HG02970 (cell line): ENCODE measurements around the gene NOP56.

Experiments used
- ATAC-seq: cut with Tn5 transposase; IDR thresholded peaks from one replicate; pipeline ENCODE4 v1.9.1; 2021; ENCODE audit warnings: mild to moderate bottlenecking, moderate library complexity, moderate number of reproducible peaks; ENCODE audit not compliant: unreplicated experiment, low FRiP score

Gene NOP56

GRCh38 chr20:2637246-2637645 lies 15.2 kb upstream of the NOP56 start:
- ATAC-seq: no peak

- ATAC-seq: no peak
These were observed 12.2 kb upstream of the NOP56 start for GRCh38 chr20:2640260-2640659.

- no peak for ATAC-seq
These were observed 11.5 kb upstream of the NOP56 start for GRCh38 chr20:2640899-2641298.

- no peak for ATAC-seq
These were observed 8.7 kb upstream of the NOP56 start for GRCh38 chr20:2643708-2644107.

- peak; percentile 35 for ATAC-seq
These were observed 508 bp downstream of the NOP56 start for GRCh38 chr20:2652724-2653555.

GRCh38 chr20:2653556-2654383 lies 1.3 kb downstream of the NOP56 start:
- no peak for ATAC-seq

GRCh38 chr20:2654384-2654822 lies 2.0 kb downstream of the NOP56 start:
- no peak for ATAC-seq

- ATAC-seq: no peak
These were observed 2.4 kb downstream of the NOP56 start for GRCh38 chr20:2654831-2655230.

GRCh38 chr20:2655331-2656116 lies 3.1 kb downstream of the NOP56 start:
- no peak for ATAC-seq

- ATAC-seq: no peak
These were observed 4.2 kb downstream of the NOP56 start for GRCh38 chr20:2656471-2657117.

GRCh38 chr20:2657241-2657640 lies 4.8 kb downstream of the NOP56 start:
- no peak for ATAC-seq

- no peak for ATAC-seq
These were observed 5.2 kb downstream of the NOP56 start for GRCh38 chr20:2657674-2658073.

- ATAC-seq: no peak
These were observed 6.3 kb downstream of the NOP56 start for GRCh38 chr20:2658414-2659354.

GRCh38 chr20:2659547-2659946 lies 7.1 kb downstream of the NOP56 start:
- ATAC-seq: no peak

GRCh38 chr20:2663364-2663886 lies 11.0 kb downstream of the NOP56 start:
- ATAC-seq: no peak

GRCh38 chr20:2663887-2664719 lies 11.7 kb downstream of the NOP56 start, which contains the start of gene IDH3B:
IDH3B (minus strand) TSS chr20:2664216; CDS start chr20:2664188, 28 bp downstream.
- ATAC-seq: peak; percentile 70

- no peak for ATAC-seq
These were observed 19.5 kb downstream of the NOP56 start for GRCh38 chr20:2671977-2672376.

GRCh38 chr20:2672446-2672845 lies 20.0 kb downstream of the NOP56 start:
- no peak for ATAC-seq
